OCI-LY1 (cell line): Measurements from ENCODE around the gene PTK7.

Experiments
- H2AFZ ChIP-seq: fragments of 200-600 bp; sonication (generic), shearing (Covaris generic); 2 replicates; pipeline ENCODE4 v1.6.0; 2014; ENCODE audit warnings: antibody characterized with exemption, mild to moderate bottlenecking, low read length
- H3F3A ChIP-seq: fragments of 200-600 bp; sonication (generic), shearing (Covaris generic); 2 replicates; pipeline ENCODE4 v1.6.0; 2014; ENCODE audit warnings: mild to moderate bottlenecking, antibody characterized with exemption, low read length, moderate library complexity; ENCODE audit not compliant: insufficient read depth
- H3K27ac ChIP-seq: fragments of 200-600 bp; sonication (generic); 2 replicates; pipeline ENCODE4 v1.5.1; 2014; ENCODE audit warnings: low read length, mixed run types, mild to moderate bottlenecking, low read depth; ENCODE audit not compliant: poor library complexity, severe bottlenecking
- H3K27me3 ChIP-seq: fragments of 200-600 bp; sonication (generic); 2 replicates; pipeline ENCODE4 v1.6.0; 2014; ENCODE audit warnings: antibody characterized with exemption, mild to moderate bottlenecking, low read length, moderate library complexity; ENCODE audit not compliant: insufficient read depth
- H3K36me3 ChIP-seq: fragments of 200-600 bp; sonication (generic); 2 replicates; pipeline ENCODE4 v1.6.1; 2014; ENCODE audit warnings: mild to moderate bottlenecking, antibody characterized with exemption, low read length, moderate library complexity, mixed read lengths; ENCODE audit not compliant: insufficient read depth
- H3K4me1 ChIP-seq: fragments of 200-600 bp; sonication (generic); 2 replicates; pipeline ENCODE4 v1.5.1; 2014; ENCODE audit warnings: mild to moderate bottlenecking, low read length, moderate library complexity; ENCODE audit not compliant: insufficient read depth, severe bottlenecking
- H3K4me2 ChIP-seq: fragments of 200-600 bp; sonication (generic), shearing (Covaris generic); 2 replicates; pipeline ENCODE4 v1.6.1; 2014; ENCODE audit warnings: low read length
- H3K4me3 ChIP-seq: fragments of 200-600 bp; sonication (generic); 2 replicates; pipeline ENCODE4 v1.5.1; 2014; ENCODE audit warnings: low read length, low read depth, mild to moderate bottlenecking, mixed read lengths; ENCODE audit not compliant: poor library complexity, severe bottlenecking
- H3K79me2 ChIP-seq: fragments of 200-600 bp; shearing (Covaris generic); 2 replicates; pipeline ENCODE4 v1.6.1; 2016; ENCODE audit warnings: mixed run types, low read length, mixed read lengths; ENCODE audit not compliant: insufficient read depth
- H3K9ac ChIP-seq: fragments of 200-600 bp; sonication (generic), shearing (Covaris generic); 2 replicates; pipeline ENCODE4 v1.6.1; 2014; ENCODE audit warnings: mild to moderate bottlenecking, low read length, mixed read lengths
- H3K9me2 ChIP-seq: fragments of 200-600 bp; sonication (generic), shearing (Covaris generic); 2 replicates; pipeline ENCODE4 v1.6.1; 2014; ENCODE audit warnings: low read depth, mild to moderate bottlenecking, low read length, mixed read lengths
- H3K9me3 ChIP-seq: fragments of 200-600 bp; shearing (Covaris generic); 2 replicates; pipeline ENCODE4 v1.6.1; 2014; ENCODE audit warnings: low read length, mixed read lengths
- H4K20me1 ChIP-seq: fragments of 200-600 bp; sonication (generic), shearing (Covaris generic); 2 replicates; pipeline ENCODE4 v1.6.0; 2016; ENCODE audit warnings: mild to moderate bottlenecking, low read length; ENCODE audit not compliant: insufficient read depth
- EZH2 ChIP-seq: fragments of 200-600 bp; sonication (generic), shearing (Covaris generic); IDR thresholded peaks from 2 replicates; pipeline ENCODE4 v1.8.0; 2017; ENCODE audit warnings: borderline replicate concordance, mixed run types, mild to moderate bottlenecking, antibody characterized with exemption, low read length, moderate library complexity, mixed read lengths
- TF ChIP-seq, protein P1 (sequence below): fragments of 200-600 bp; sonication (generic), shearing (Covaris generic); IDR thresholded peaks from 2 replicates; pipeline ENCODE4 v1.5.1; 2017; ENCODE audit warnings: mild to moderate bottlenecking, antibody characterized with exemption, low read length, moderate library complexity, mixed read lengths

The PTK7 gene

DNA sequence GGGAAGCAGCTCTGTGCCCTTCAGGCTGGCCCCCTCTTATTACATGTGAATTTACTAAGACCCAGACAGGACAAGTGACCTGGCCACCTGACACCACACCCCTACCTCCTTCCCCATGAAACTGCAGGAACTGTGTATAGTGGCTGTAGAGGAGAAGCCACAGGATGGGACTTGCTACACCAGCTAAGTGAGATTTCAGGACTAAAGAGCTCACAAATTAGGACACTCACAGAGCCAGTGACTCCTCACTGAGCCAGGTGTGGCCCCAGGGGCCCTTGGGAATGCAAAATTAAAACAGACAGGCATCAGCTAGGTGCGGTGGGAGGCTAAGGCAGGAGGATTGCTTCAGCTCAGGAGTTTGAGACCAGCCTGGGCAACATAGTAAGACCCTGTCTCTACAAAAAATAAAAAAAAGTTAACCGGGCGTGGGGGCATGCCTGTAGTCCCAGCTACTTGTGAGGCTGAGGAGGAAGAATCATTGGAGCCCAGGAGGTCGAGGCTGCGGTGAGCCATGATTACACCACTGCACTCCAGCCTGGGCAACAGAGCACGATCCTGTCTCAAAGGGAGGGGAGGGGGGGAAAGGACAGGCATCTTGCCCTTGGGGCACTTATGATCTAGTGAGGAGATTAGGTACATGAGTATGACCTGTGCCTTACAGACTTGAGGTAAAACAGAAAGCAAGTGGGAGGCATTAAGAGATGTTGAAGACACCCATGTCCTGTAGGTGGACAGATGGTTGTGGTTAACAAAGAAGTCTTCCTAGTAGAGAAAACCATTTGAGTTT lies 71.8 kb downstream of the PTK7 start:
- Histone ChIP-seq H4K20me1 (no peaks in the 10 kb centered on the region), H3K4me1 (peaks cover 9% of the 10 kb centered on the region), H3K9me2 (no peaks in the 10 kb centered on the region), H3K4me2 (no peak overlapping the region), H3K27me3 (no peaks in the 10 kb centered on the region), H3K79me2 (no peaks in the 10 kb centered on the region), H3K9me3 (no peaks in the 10 kb centered on the region), H3K4me3 (no peak overlapping the region), H3K36me3 (no peaks in the 10 kb centered on the region), H2AFZ (no peak overlapping the region), H3F3A (no peaks in the 10 kb centered on the region), H3K27ac (no peak overlapping the region), H3K9ac (no peak overlapping the region)
- TF ChIP-seq, protein P1, sequence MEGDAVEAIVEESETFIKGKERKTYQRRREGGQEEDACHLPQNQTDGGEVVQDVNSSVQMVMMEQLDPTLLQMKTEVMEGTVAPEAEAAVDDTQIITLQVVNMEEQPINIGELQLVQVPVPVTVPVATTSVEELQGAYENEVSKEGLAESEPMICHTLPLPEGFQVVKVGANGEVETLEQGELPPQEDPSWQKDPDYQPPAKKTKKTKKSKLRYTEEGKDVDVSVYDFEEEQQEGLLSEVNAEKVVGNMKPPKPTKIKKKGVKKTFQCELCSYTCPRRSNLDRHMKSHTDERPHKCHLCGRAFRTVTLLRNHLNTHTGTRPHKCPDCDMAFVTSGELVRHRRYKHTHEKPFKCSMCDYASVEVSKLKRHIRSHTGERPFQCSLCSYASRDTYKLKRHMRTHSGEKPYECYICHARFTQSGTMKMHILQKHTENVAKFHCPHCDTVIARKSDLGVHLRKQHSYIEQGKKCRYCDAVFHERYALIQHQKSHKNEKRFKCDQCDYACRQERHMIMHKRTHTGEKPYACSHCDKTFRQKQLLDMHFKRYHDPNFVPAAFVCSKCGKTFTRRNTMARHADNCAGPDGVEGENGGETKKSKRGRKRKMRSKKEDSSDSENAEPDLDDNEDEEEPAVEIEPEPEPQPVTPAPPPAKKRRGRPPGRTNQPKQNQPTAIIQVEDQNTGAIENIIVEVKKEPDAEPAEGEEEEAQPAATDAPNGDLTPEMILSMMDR, result no peak
- no peak for TF ChIP-seq EZH2

DNA sequence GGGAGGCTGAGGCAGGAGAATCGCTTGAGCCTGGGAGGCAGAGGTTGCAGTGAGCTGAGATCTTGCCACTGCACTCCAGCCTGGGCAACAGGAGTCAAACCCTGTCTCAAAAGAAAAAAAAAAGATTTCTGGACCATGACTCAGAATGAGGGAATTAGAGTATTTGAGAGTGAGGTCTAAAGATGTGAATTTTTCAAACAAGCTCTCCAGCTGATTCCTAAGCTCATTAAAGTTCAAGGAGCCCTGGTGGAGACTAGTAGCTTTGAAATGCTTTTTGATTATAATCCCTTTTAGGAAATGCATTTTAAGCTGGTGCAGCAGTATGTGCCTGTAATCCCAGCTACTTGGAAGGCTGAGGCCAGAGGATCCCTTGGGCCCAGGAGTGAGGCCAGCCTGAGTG lies 73.2 kb downstream of the PTK7 start:
- TF ChIP-seq, protein P1, result no peak
- no peak for TF ChIP-seq EZH2
- Histone ChIP-seq H3K9ac (no peak overlapping the region), H3F3A (no peaks in the 10 kb centered on the region), H3K27ac (no peak overlapping the region), H3K4me2 (no peak overlapping the region), H3K9me3 (no peaks in the 10 kb centered on the region), H3K4me1 (no peaks in the 10 kb centered on the region), H3K9me2 (no peaks in the 10 kb centered on the region), H3K27me3 (no peaks in the 10 kb centered on the region), H2AFZ (no peak overlapping the region), H3K79me2 (no peaks in the 10 kb centered on the region), H3K4me3 (no peak overlapping the region), H3K36me3 (no peaks in the 10 kb centered on the region), H4K20me1 (no peaks in the 10 kb centered on the region)

DNA sequence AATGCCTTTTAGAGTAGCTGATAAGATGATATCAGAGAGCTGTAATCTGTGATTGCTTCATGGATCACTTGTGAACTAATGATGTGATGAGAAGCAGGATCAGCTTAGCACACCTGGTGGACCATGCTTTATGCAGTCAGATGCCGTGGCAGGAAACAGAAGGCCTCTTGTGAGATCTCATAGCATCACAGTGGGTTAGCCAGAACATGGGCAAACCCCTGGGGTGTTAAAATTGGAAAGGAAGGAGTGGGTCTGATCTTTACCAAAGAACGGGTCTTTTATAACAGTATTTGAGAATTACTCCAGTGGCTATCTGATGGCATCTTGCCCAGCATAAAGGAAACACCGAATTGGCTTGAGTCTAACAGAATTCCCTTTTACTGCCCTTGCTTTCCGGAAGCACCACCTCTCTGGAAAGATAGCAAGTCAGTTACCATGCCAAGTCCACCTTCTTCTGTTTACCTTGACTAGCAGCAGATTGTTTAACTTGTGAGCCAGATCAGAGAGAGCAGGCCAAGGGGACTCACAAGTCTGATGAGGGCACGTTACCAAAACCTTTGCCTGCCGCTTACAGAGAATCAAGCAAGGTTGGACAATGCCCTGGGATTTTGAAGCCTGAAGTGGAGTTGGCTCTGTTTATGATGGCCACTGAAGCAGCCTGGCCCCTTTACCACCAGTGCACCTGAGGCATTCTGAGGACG lies 74.1 kb downstream of the PTK7 start:
- no peak for TF ChIP-seq EZH2
- Histone ChIP-seq H3K36me3 (no peaks in the 10 kb centered on the region), H3K9ac (no peak overlapping the region), H3K4me1 (no peaks in the 10 kb centered on the region), H3K27ac (no peak overlapping the region), H2AFZ (no peak overlapping the region), H3K9me3 (no peaks in the 10 kb centered on the region), H3F3A (no peaks in the 10 kb centered on the region), H3K79me2 (no peaks in the 10 kb centered on the region), H3K27me3 (no peaks in the 10 kb centered on the region), H3K4me3 (no peak overlapping the region), H4K20me1 (no peaks in the 10 kb centered on the region), H3K9me2 (no peaks in the 10 kb centered on the region), H3K4me2 (no peak overlapping the region)
